KMS-11 (cell line): ENCODE measurements around the gene LSAMP.

Source experiments
- H2AFZ ChIP-seq: fragments of 200-600 bp; sonication (generic); 2 replicates; pipeline ENCODE4 v1.6.1; 2016; ENCODE audit warnings: antibody characterized with exemption, mixed run types, low read depth
- H3K27ac ChIP-seq: fragments of 200-600 bp; sonication (generic); 2 replicates; pipeline ENCODE4 v1.6.1; 2016; ENCODE audit warnings: mild to moderate bottlenecking, mixed run types
- H3K27me3 ChIP-seq: fragments of 200-600 bp; sonication (generic); 2 replicates; pipeline ENCODE4 v1.6.1; 2017; ENCODE audit warnings: mild to moderate bottlenecking, low read depth, mixed run types, moderate library complexity; ENCODE audit not compliant: insufficient read depth
- H3K36me3 ChIP-seq: fragments of 200-600 bp; sonication (generic); 2 replicates; pipeline ENCODE4 v1.6.1; 2017; ENCODE audit warnings: mild to moderate bottlenecking, mixed run types; ENCODE audit not compliant: insufficient read depth
- H3K4me1 ChIP-seq: fragments of 200-600 bp; sonication (generic); 2 replicates; pipeline ENCODE4 v1.6.1; 2016; ENCODE audit warnings: mild to moderate bottlenecking, low read depth, mixed run types; ENCODE audit not compliant: poor library complexity, severe bottlenecking
- H3K4me2 ChIP-seq: fragments of 200-600 bp; sonication (generic); 2 replicates; pipeline ENCODE4 v1.7.0; 2016; ENCODE audit warnings: mild to moderate bottlenecking, mixed run types
- H3K4me3 ChIP-seq: fragments of 200-600 bp; sonication (generic); IDR thresholded peaks from 2 replicates; pipeline ENCODE4 v1.6.1; 2017; ENCODE audit warnings: low read depth, low read length, mixed read lengths; ENCODE audit not compliant: insufficient read depth
- H3K79me2 ChIP-seq: fragments of 200-600 bp; sonication (generic); 2 replicates; pipeline ENCODE4 v1.6.1; 2016; ENCODE audit warnings: low read depth, mixed run types; ENCODE audit not compliant: insufficient read depth
- H3K9ac ChIP-seq: fragments of 200-600 bp; sonication (generic); 2 replicates; pipeline ENCODE4 v1.6.1; 2016; ENCODE audit warnings: mild to moderate bottlenecking, mixed run types
- H4K20me1 ChIP-seq: fragments of 200-600 bp; sonication (generic); 2 replicates; pipeline ENCODE4 v1.6.1; 2016; ENCODE audit warnings: mild to moderate bottlenecking, mixed run types; ENCODE audit not compliant: insufficient read depth
- TF ChIP-seq, protein P1 (sequence below): fragments of 200-600 bp; sonication (generic); conservative IDR thresholded peaks from 2 replicates; pipeline ENCODE4 v1.6.1; 2017; ENCODE audit warnings: low read depth, mild to moderate bottlenecking, antibody characterized with exemption, low read length, moderate library complexity, mixed read lengths

The LSAMP gene

DNA sequence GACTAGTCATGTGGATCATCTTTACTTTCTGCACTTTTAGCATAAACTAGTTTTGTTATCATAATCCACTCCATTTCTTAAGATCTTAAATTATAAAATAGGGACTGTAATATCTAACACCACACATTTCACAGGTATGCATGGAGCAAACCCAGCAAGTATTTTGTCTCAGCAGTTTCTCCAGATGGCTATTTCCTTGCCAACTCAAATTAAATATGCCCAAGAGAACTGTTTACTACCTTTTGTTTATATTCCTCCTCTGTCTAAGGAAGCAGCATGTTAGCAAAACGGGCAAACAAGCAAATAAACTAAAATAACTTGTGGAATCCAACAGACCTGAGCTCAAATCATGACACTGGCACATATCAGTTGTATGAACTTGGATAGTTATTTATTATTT, 379.8 kb downstream of the LSAMP start:
- Histone ChIP-seq H3K9ac (no peak overlapping the region), H3K4me2 (no peak overlapping the region), H2AFZ (no peak overlapping the region), H3K27ac (no peak overlapping the region), H3K4me3 (no peak overlapping the region), H4K20me1 (no peaks in the 10 kb centered on the region), H3K27me3 (no peaks in the 10 kb centered on the region), H3K79me2 (no peaks in the 10 kb centered on the region), H3K36me3 (no peaks in the 10 kb centered on the region), H3K4me1 (no peaks in the 10 kb centered on the region)
- TF ChIP-seq, protein P1, sequence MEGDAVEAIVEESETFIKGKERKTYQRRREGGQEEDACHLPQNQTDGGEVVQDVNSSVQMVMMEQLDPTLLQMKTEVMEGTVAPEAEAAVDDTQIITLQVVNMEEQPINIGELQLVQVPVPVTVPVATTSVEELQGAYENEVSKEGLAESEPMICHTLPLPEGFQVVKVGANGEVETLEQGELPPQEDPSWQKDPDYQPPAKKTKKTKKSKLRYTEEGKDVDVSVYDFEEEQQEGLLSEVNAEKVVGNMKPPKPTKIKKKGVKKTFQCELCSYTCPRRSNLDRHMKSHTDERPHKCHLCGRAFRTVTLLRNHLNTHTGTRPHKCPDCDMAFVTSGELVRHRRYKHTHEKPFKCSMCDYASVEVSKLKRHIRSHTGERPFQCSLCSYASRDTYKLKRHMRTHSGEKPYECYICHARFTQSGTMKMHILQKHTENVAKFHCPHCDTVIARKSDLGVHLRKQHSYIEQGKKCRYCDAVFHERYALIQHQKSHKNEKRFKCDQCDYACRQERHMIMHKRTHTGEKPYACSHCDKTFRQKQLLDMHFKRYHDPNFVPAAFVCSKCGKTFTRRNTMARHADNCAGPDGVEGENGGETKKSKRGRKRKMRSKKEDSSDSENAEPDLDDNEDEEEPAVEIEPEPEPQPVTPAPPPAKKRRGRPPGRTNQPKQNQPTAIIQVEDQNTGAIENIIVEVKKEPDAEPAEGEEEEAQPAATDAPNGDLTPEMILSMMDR, result no peak

DNA sequence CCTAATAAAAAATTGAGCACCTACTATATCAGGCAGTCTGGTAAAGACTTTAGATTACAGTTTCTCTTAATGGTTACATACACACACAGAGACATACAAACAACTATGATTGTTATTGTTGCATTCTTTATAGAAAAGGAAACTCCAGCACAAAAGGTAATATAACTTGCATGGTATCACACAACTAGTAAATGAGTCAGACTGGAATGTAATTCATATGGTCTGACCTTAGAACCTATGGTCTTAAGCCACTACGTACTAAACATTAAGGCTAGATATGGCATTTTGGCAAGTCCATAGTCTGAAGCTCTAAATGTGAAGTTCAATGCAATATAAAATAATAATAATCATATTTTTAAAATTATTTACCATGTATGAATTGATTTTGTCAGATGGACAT, 380.6 kb downstream of the LSAMP start:
- Histone ChIP-seq H3K79me2 (no peaks in the 10 kb centered on the region), H3K9ac (no peak overlapping the region), H3K27me3 (no peaks in the 10 kb centered on the region), H3K36me3 (no peaks in the 10 kb centered on the region), H2AFZ (no peak overlapping the region), H3K4me3 (no peak overlapping the region), H3K27ac (no peak overlapping the region), H4K20me1 (no peaks in the 10 kb centered on the region), H3K4me2 (no peak overlapping the region), H3K4me1 (no peaks in the 10 kb centered on the region)
- TF ChIP-seq, protein P1, result no peak

DNA sequence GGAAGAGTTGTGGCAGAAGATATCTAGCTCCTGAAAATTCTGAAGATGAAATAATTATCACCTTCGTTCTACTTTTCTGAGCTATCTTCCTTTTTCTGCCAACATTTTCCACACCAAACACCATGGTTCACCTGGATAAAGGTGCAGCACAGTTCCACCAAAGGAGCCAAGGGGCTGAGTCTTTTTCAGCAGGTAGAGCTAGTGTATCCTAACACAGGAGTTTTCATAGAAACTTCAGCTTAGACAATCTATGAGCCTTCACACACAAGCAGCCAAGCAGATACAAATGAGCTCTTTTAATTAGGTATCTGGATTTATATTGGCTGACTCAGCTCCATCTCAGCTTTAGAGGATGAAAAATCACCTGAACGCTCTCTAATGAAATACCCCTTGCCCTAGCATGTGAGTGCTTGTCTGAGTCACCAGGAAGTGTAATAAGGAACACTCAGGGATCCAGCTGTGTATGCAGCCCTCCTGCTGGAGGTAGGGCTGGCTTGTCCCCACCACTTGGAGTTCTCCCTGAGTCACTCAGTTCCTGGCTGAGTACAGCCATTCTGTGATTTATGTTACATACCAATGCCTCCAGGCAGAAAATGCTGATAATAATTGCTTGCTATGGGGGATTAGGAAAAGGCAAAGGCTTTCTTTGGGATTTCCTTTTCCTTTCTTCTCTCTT, 385.7 kb downstream of the LSAMP start:
- Histone ChIP-seq H3K4me2 (no peak overlapping the region), H3K27ac (no peak overlapping the region), H3K9ac (no peak overlapping the region), H3K27me3 (no peaks in the 10 kb centered on the region), H3K4me1 (peaks cover 5% of the 10 kb centered on the region), H3K36me3 (no peaks in the 10 kb centered on the region), H4K20me1 (no peaks in the 10 kb centered on the region), H2AFZ (no peak overlapping the region), H3K79me2 (no peaks in the 10 kb centered on the region), H3K4me3 (no peak overlapping the region)
- TF ChIP-seq, protein P1, result no peak

DNA sequence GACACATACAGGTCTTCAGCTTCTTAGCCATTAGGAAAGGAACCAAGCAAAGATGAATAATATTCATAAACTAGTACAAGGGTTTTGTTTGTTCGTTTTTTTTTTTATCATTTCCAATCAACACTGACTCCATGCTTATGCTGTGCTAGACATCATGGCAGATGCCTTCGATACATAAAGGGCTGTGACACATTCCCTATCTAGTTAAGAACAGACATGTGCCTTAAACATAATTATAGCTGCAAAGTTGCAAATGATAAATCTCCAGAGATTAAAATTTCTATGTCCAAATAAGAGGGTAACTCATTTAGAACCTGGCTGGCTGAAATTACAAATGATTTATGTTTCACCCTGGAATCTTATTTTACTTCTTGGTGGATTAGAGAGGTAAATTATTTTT, 386.4 kb downstream of the LSAMP start:
- H3K27me3 ChIP-seq, result no peaks in the 10 kb centered on the region
- no peak overlapping the region for H3K27ac ChIP-seq
- H4K20me1 ChIP-seq, result no peaks in the 10 kb centered on the region
- no peaks in the 10 kb centered on the region for H3K36me3 ChIP-seq
- H3K79me2 ChIP-seq, result no peaks in the 10 kb centered on the region
- no peak overlapping the region for H2AFZ ChIP-seq
- H3K4me1 ChIP-seq, result peaks cover 5% of the 10 kb centered on the region
- TF ChIP-seq, protein P1, result no peak
- no peak overlapping the region for H3K4me2 ChIP-seq
- H3K9ac ChIP-seq, result no peak overlapping the region
- H3K4me3 ChIP-seq, result no peak overlapping the region
